Prostate gland (tissue), 2 donors: Measurements from ENCODE around the gene CD9. TPM values are rescaled to one million over a fixed set of nuclear protein-coding genes. Genes with fewer than 3 reads are reported as not detected.

ENCODE experiments used
- DNase-seq: peaks from one replicate; pipeline ENCODE4 v3.0.0-alpha.2; 2019; ENCODE audit warnings: low spot score
- H3K27ac ChIP-seq, 2 donors: fragments of 200-600 bp; sonication (generic); 2 replicates each; pipeline ENCODE4 v1.5.1; 2017 to 2019
- H3K27me3 ChIP-seq: fragments of 200-600 bp; sonication (generic); replicated peaks from 2 replicates; pipeline ENCODE4 v1.5.1; 2019; ENCODE audit not compliant: insufficient read depth
- H3K36me3 ChIP-seq, 2 donors: fragments of 200-600 bp; sonication (generic); 1 replicate in 1 of 2; 2 replicates in 1 of 2; pipeline versions ENCODE4 v1.5.1 to v1.8.1; 2017 to 2019
- H3K4me1 ChIP-seq: fragments of 200-600 bp; sonication (generic); replicated peaks from 2 replicates; pipeline ENCODE4 v1.5.1; 2019
- H3K4me3 ChIP-seq, 2 donors: fragments of 200-600 bp; sonication (generic); 2 replicates each; pipeline ENCODE4 v1.5.1; 2017 to 2019
- H3K9me3 ChIP-seq: fragments of 200-600 bp; sonication (generic); 2 replicates; pipeline ENCODE4 v1.5.1; 2017
- POLR2A ChIP-seq: fragments of 450-650 bp; IDR thresholded peaks from one replicate; pipeline ENCODE4 v1.6.1; 2016; ENCODE audit warnings: antibody characterized with exemption, mild to moderate bottlenecking
- POLR2AphosphoS5 ChIP-seq: sonication (generic); formaldehyde crosslinking; IDR thresholded peaks from one replicate; pipeline ENCODE4 v1.6.1; 2017; ENCODE audit warnings: antibody characterized with exemption
- WGBS: methylation state at CpG from one replicate; pipeline ENCODE4 v1.1.5; 2018; 5-methylcytosine and 5-hydroxymethylcytosine counted together
- intact Hi-C: fragments of 100-400 bp; cut with DNase I; formaldehyde crosslinking; loops from one replicate; pipeline ENCODE4 v1.14.2; 2022
- total RNA-seq, 2 donors: library from RNA; depleted of rRNA; stranded (reverse); fragments of >200 nt; gene quantifications; one replicate each; pipeline ENCODE4 v1.1.0, GENCODE V29; 2016
- TF ChIP-seq, protein P1 (sequence below), 4 experiments: fragments of 200-600 bp in 2 of 4; fragments of 450-650 bp in 2 of 4; sonication (generic) in 2 of 4; IDR thresholded peaks; 1 replicate in 3 of 4; 2 replicates in 1 of 4; pipeline ENCODE4 v1.5.1; 2016 to 2019; ENCODE audit warnings: antibody characterized with exemption in 4 of 4, mild to moderate bottlenecking in 2 of 4, moderate library complexity in 2 of 4

Gene CD9
- total RNA-seq, 2 donors from 2014 or later: 198 to 845 TPM

DNA sequence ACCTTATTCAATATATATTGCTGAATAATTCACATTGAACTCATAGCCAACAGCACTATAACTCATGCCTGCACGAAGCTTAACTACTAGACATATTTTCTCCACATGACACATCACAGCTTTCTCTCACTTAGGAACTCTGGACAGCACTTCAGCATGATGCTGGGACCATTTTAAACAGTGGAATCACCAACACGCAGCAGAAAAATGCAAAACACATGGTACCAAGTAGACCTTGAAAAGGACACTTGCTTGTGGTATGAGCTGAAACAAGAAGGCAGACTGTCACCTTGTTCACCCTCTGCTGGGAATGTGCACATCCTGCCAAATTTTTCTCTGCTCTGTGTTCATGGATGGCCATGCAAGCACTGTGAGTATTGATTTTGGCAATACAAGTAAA is 34.8 kb upstream of the CD9 start:
- no peak for TF ChIP-seq POLR2AphosphoS5
- TF ChIP-seq, protein P1, sequence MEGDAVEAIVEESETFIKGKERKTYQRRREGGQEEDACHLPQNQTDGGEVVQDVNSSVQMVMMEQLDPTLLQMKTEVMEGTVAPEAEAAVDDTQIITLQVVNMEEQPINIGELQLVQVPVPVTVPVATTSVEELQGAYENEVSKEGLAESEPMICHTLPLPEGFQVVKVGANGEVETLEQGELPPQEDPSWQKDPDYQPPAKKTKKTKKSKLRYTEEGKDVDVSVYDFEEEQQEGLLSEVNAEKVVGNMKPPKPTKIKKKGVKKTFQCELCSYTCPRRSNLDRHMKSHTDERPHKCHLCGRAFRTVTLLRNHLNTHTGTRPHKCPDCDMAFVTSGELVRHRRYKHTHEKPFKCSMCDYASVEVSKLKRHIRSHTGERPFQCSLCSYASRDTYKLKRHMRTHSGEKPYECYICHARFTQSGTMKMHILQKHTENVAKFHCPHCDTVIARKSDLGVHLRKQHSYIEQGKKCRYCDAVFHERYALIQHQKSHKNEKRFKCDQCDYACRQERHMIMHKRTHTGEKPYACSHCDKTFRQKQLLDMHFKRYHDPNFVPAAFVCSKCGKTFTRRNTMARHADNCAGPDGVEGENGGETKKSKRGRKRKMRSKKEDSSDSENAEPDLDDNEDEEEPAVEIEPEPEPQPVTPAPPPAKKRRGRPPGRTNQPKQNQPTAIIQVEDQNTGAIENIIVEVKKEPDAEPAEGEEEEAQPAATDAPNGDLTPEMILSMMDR (IDR thresholded peaks at IDR 0.05): no peak
- no peak for TF ChIP-seq POLR2A
- Histone ChIP-seq H3K27ac (no peak overlapping the region), H3K4me1 (no peaks in the 10 kb centered on the region), H3K4me3 (no peak overlapping the region), H3K9me3 (no peaks in the 10 kb centered on the region), H3K27me3 (no peaks in the 10 kb centered on the region), H3K36me3 (no peaks in the 10 kb centered on the region)
- 91% methylated on average over 2 of the region's 2 CpGs for WGBS
- intact Hi-C loops: no loop called here
- no peak for DNase-seq

DNA sequence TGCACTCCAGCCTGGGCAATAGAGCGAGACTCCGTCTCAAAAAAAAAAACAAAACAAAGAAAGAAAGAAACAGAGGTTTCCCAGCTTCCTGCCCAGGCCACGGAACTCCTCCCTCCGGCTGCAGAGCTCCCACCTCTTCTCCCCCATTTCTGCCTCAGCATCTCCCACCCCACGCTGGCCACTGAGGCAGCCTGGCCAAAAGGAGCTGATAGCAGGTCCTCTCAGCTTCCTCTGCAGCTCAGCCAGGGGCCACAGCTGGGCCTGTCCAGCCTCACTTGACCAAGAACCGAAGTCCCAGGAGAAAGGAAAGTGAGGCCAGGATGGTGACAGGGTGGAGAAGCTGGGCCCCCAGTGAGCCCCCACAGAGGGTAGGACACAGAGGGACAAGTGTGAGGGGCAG is 33.4 kb upstream of the CD9 start:
- Histone ChIP-seq H3K4me1 (no peaks in the 10 kb centered on the region), H3K27ac (peak overlapping the region in 1 of 2 donors; percentile 24)
- 92% methylated on average over 6 of the region's 6 CpGs for WGBS

DNA sequence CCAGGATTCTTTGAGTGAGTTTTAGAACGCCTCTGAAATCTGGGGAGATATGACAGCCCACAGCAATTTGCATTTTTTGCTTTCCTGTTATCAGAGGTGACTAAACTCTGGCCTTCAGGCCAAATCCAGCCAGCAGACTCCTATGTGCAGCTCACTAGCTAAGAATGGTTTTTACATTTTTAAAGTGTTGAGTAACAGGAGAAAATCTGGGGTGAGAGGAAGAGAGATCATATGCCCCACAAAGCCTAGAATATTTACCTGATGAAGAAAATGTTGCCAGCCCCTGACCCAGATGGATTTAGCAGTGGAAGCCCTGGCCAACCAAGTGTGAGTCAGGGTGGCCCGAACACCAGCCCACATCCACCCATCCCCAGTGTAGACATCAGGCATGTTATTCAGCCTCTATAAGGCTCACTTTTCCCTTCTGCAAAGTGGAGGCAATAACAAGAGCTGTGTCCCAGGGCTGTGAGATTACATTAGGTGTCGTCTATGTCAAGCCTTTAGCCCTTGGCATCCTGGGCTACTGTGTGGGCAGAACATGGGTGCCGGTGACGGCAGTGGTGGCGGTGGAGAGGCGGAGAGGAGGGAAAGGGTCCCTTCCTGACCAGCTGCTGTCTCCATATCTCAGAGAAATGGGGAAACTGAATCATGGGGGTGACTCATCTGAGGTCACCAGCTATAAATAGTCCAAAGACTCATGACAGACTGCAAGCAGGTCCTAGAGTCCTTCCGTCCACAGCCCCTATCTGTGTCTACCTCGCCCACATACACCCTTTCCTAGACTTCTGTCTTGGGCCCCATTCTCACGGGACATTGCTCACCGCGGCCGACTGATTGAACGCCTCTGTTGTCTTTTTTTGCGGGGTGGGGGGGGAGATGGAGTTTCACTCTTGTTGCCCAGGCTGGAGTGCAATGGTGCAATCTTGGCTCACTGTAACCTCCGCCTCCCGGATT is 32.6 kb upstream of the CD9 start:
- Histone ChIP-seq H3K4me3 (no peak overlapping the region), H3K27ac (peak overlapping the region in 1 of 2 donors; percentile 24), H3K9me3 (no peaks in the 10 kb centered on the region), H3K27me3 (no peaks in the 10 kb centered on the region), H3K4me1 (no peaks in the 10 kb centered on the region), H3K36me3 (no peaks in the 10 kb centered on the region)
- no peak for TF ChIP-seq POLR2AphosphoS5
- 67% methylated on average over 17 of the region's 17 CpGs for WGBS
- intact Hi-C loops: no loop called here
- no peak for DNase-seq

More for the DNA sequence above, 33.4 kb upstream of the CD9 start:
- H3K4me3 ChIP-seq: no peak overlapping the region
- H3K36me3 ChIP-seq: no peaks in the 10 kb centered on the region
- no peak for DNase-seq
- TF ChIP-seq POLR2AphosphoS5: no peak
- H3K27me3 ChIP-seq: no peaks in the 10 kb centered on the region
- intact Hi-C loops: no loop called here
- no peaks in the 10 kb centered on the region for H3K9me3 ChIP-seq

DNA sequence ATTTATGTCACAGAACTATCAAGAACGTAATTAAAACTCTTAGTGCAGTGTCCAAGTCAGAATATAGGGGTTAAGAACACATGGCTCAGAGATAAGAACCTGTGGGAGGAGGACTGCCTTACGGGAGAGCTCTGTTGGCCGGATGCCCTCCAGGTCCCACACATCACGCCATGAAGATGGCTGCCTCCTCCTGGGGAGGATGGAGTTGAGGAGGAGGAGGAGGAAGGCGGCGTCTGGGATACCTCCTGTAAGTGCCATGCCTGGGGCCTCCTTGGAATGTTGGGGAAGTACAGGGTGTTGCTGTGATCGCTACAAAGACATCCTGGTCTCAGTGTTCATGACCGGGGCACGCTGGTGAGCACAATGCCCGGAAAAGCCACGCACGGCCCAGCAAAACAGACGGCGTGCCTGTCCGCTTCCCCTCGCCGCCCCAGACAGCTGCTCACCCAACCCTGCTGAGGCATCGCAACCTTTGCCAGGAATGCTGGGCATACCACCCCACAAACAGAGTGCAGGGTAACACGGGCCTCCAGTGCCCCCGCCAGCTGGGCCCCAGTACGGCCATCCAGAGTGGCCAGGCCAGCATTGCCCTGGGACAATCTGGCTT is 28.7 kb upstream of the CD9 start:
- DNase-seq: no peak
- Histone ChIP-seq H3K27ac (no peak overlapping the region), H3K4me3 (no peak overlapping the region), H3K27me3 (no peaks in the 10 kb centered on the region), H3K4me1 (no peaks in the 10 kb centered on the region), H3K9me3 (no peaks in the 10 kb centered on the region), H3K36me3 (no peaks in the 10 kb centered on the region)
- no peak for TF ChIP-seq POLR2A
- no peak for TF ChIP-seq POLR2AphosphoS5
- TF ChIP-seq, protein P1 (IDR thresholded peaks at IDR 0.05): no peak
- intact Hi-C loops: no loop called here
- WGBS: 88% methylated on average over 21 of the region's 21 CpGs

DNA sequence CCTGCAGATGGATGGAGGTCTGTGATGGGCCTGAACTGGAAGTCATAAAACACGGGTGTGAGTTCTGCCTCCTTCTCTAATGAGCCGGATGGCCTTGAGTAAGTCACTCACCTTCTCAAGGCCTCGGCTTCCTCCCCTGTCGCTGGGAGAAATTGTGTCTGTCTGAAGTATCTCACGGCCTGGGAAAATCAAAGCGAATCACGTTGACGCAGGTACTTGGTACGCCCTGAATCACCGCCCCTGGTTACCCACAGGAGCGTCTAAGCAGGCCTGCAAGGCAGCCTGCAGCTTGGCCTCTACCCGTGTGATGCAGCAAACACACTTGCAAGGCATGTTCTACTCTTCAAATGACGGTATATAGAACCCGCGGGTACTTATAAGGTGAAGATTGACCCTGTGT is 28.1 kb upstream of the CD9 start:
- Histone ChIP-seq H3K27ac (no peak overlapping the region), H3K27me3 (no peaks in the 10 kb centered on the region), H3K4me3 (no peak overlapping the region), H3K36me3 (no peaks in the 10 kb centered on the region), H3K9me3 (no peaks in the 10 kb centered on the region), H3K4me1 (no peaks in the 10 kb centered on the region)
- intact Hi-C loops: no loop called here
- 96% methylated on average over 15 of the region's 15 CpGs for WGBS
- DNase-seq: no peak
- TF ChIP-seq POLR2A (no peak), POLR2AphosphoS5 (no peak)
- TF ChIP-seq, protein P1 (IDR thresholded peaks at IDR 0.05): no peak
